Astrocyte (in vitro differentiated cells and primary cell): ENCODE measurements around the gene HDAC1. TPM values are rescaled to one million over a fixed set of nuclear protein-coding genes. Genes with fewer than 3 reads are reported as not detected.

ENCODE experiments used
- DNase-seq: peaks from one replicate; pipeline ENCODE4 v3.0.0-alpha.2; 2010; ENCODE audit warnings: low read depth
- FAIRE-seq: peaks from 2 replicates; lab custom pipeline; 2011; peaks lifted over from hg19 to GRCh38; lab: Jason Lieb, UNC
- H2AFZ ChIP-seq: 2 replicates; pipeline ENCODE4 v1.6.0; 2012; ENCODE audit warnings: low read depth, low read length, inconsistent platforms
- H3K27ac ChIP-seq: 2 replicates; pipeline ENCODE4 v1.5.1; 2011; ENCODE audit warnings: low read depth, low read length, inconsistent platforms
- H3K27me3 ChIP-seq: 2 replicates; pipeline ENCODE4 v1.6.0; 2011; ENCODE audit warnings: low read length, inconsistent platforms; ENCODE audit not compliant: insufficient read depth
- H3K36me3 ChIP-seq: 2 replicates; pipeline ENCODE4 v1.5.1; 2011; ENCODE audit warnings: low read length, inconsistent platforms; ENCODE audit not compliant: insufficient read depth
- H3K4me1 ChIP-seq: 2 replicates; pipeline ENCODE4 v1.5.1; 2011; ENCODE audit warnings: low read length, inconsistent platforms; ENCODE audit not compliant: insufficient read depth
- H3K4me2 ChIP-seq: 2 replicates; pipeline ENCODE4 v1.6.0; 2012; ENCODE audit warnings: low read length, inconsistent platforms
- H3K4me3 ChIP-seq: 2 replicates; pipeline ENCODE4 v1.5.1; 2011; ENCODE audit warnings: low read depth, mild to moderate bottlenecking, low read length, inconsistent platforms; ENCODE audit not compliant: insufficient read depth
- H3K79me2 ChIP-seq: 2 replicates; pipeline ENCODE4 v1.6.0; 2012; ENCODE audit warnings: mild to moderate bottlenecking, low read length, inconsistent platforms; ENCODE audit not compliant: insufficient read depth
- H3K9ac ChIP-seq: 2 replicates; pipeline ENCODE4 v1.6.0; 2012; ENCODE audit warnings: mild to moderate bottlenecking, low read length, inconsistent platforms
- H3K9me3 ChIP-seq: 2 replicates; pipeline ENCODE4 v1.5.1; 2012; ENCODE audit warnings: low read depth, mild to moderate bottlenecking, low read length, inconsistent platforms; ENCODE audit not compliant: insufficient read depth
- H4K20me1 ChIP-seq: 2 replicates; pipeline ENCODE4 v1.6.0; 2012; ENCODE audit warnings: low read length, inconsistent platforms; ENCODE audit not compliant: insufficient read depth
- H3K27ac Mint-ChIP-seq: one replicate; pipeline ENCODE4 v1.8.0; 2021; ENCODE audit warnings: mild to moderate bottlenecking, mixed read lengths; ENCODE audit not compliant: unreplicated experiment
- H3K27me3 Mint-ChIP-seq: one replicate; pipeline ENCODE4 v1.8.0; 2021; ENCODE audit warnings: low read depth, mixed read lengths; ENCODE audit not compliant: unreplicated experiment
- H3K36me3 Mint-ChIP-seq: one replicate; pipeline ENCODE4 v1.8.0; 2021; ENCODE audit warnings: low read depth, mixed read lengths; ENCODE audit not compliant: unreplicated experiment
- H3K4me1 Mint-ChIP-seq: one replicate; pipeline ENCODE4 v1.8.0; 2021; ENCODE audit warnings: low read depth, mixed read lengths; ENCODE audit not compliant: unreplicated experiment
- H3K4me3 Mint-ChIP-seq: one replicate; pipeline ENCODE4 v1.8.0; 2021; ENCODE audit warnings: mild to moderate bottlenecking, moderate library complexity, mixed read lengths; ENCODE audit not compliant: unreplicated experiment
- H3K9me3 Mint-ChIP-seq: one replicate; pipeline ENCODE4 v1.8.0; 2021; ENCODE audit warnings: mild to moderate bottlenecking, mixed read lengths; ENCODE audit not compliant: unreplicated experiment
- CTCF ChIP-seq: IDR thresholded peaks from 2 replicates; pipeline ENCODE4 v1.5.1; 2011; ENCODE audit warnings: low read depth, mild to moderate bottlenecking, inconsistent platforms, low read length, moderate library complexity; ENCODE audit not compliant: insufficient read depth
- EZH2 ChIP-seq: IDR thresholded peaks from 2 replicates; pipeline ENCODE4 v1.6.1; 2012; ENCODE audit warnings: mild to moderate bottlenecking, low read length, inconsistent platforms; ENCODE audit not compliant: insufficient read depth
- total RNA-seq: library from RNA; stranded (reverse); gene quantifications from 2 replicates; pipeline ENCODE4 v1.2.1, GENCODE V29; 2021

The HDAC1 gene
- total RNA-seq, 1 donor from 2014 or later: 99.6 TPM

- no peaks in the 10 kb centered on the region for H3K9me3 ChIP-seq
- H3K27ac Mint-ChIP-seq: peak overlapping the region; percentile 58
- peak overlapping the region; percentile 84 for H3K4me3 Mint-ChIP-seq
- H3K27me3 Mint-ChIP-seq: peaks cover 4% of the 10 kb centered on the region
- H3K9me3 Mint-ChIP-seq: no peaks in the 10 kb centered on the region
- FAIRE-seq: no peak
- no peak for TF ChIP-seq CTCF
- peak; percentile 79 for DNase-seq
- peak overlapping the region; percentile 90 for H2AFZ ChIP-seq
- peaks cover 31% of the 10 kb centered on the region for H3K4me1 ChIP-seq
- H3K36me3 Mint-ChIP-seq: peaks cover 8% of the 10 kb centered on the region
- no peaks in the 10 kb centered on the region for H4K20me1 ChIP-seq
- no peaks in the 10 kb centered on the region for H3K36me3 ChIP-seq
- peak overlapping the region; percentile 89 for H3K9ac ChIP-seq
- H3K79me2 ChIP-seq: no peaks in the 10 kb centered on the region
- peak overlapping the region; percentile 66 for H3K27ac ChIP-seq
- H3K4me2 ChIP-seq: peak overlapping the region; percentile 93
- H3K4me1 Mint-ChIP-seq: peaks cover 29% of the 10 kb centered on the region
- peak overlapping the region; percentile 62 for H3K4me3 ChIP-seq
- peaks cover under 1% of the 10 kb centered on the region for H3K27me3 ChIP-seq
Observed at GRCh38 chr1:32351399-32352238, 59.7 kb downstream of the HDAC1 start.

DNA sequence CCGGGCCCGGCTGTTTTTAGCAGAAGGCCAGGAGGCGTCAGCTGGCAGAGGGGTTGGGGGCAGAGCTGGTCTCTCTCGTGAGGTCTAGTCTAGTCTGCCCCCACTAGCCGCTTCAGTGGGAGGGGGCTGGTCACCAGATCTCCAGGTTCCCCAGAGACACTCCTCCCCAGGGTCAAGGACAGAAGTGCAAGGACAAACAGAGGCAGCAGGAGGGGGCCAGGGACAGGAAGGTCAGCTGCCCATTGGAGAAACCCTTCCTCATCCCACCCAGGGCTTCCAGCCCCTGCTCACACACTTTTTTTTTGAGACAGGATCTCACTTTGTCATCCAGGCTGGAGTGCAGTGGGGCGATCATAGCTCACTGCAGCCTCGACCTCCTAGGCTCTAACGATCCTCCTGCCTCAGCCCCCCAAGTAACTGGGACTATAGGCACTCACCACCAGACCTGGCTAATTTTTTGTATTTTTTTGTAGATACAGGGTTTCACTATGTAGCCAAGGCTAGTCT is 60.4 kb downstream of the HDAC1 start:
- Mint-ChIP-seq H3K4me1 (peaks cover 27% of the 10 kb centered on the region), H3K27ac (peak overlapping the region; percentile 5), H3K27me3 (no peaks in the 10 kb centered on the region), H3K36me3 (peaks cover 8% of the 10 kb centered on the region), H3K4me3 (peak overlapping the region; percentile 72), H3K9me3 (no peaks in the 10 kb centered on the region)
- Histone ChIP-seq H3K4me2 (peak overlapping the region; percentile 93), H3K36me3 (no peaks in the 10 kb centered on the region), H3K27me3 (no peaks in the 10 kb centered on the region), H3K9ac (peak overlapping the region; percentile 89), H3K4me1 (peaks cover 31% of the 10 kb centered on the region), H2AFZ (peak overlapping the region; percentile 90), H4K20me1 (no peaks in the 10 kb centered on the region), H3K4me3 (peak overlapping the region; percentile 62), H3K27ac (no peak overlapping the region), H3K9me3 (no peaks in the 10 kb centered on the region), H3K79me2 (no peaks in the 10 kb centered on the region)
- TF ChIP-seq CTCF (no peak), EZH2 (no peak)
- no peak for FAIRE-seq
- no peak for DNase-seq
